ENCODE measurements around the gene SEC61B. TPM values are rescaled to one million over a fixed set of nuclear protein-coding genes. Genes with fewer than 3 reads are reported as not detected.
A peak's percentile ranks its signal among the peaks of the same experiment; 100 is the strongest.

Gene SEC61B
- total RNA-seq, 2 donors from 2014 or later = 153 to 187 TPM

GRCh38 chr9:99211746-99212145, 10.3 kb upstream of the SEC61B start:
- Histone ChIP-seq H3K4me1 (ENCODE audit: control insufficient read depth, insufficient read depth, low read length) (no peaks in the 10 kb centered on the region), H3K9me3 (ENCODE audit: control insufficient read depth, low read length) (peaks cover 15% of the 10 kb centered on the region), H3K27me3 (ENCODE audit: control insufficient read depth, insufficient read depth, low read length, poor library complexity, severe bottlenecking) (no peaks in the 10 kb centered on the region), H3K27ac (ENCODE audit: low read depth, low read length) (no peak overlapping the region), H3K36me3 (ENCODE audit: control insufficient read depth, insufficient read depth, low read length) (peaks cover 17% of the 10 kb centered on the region), H3K4me3 (ENCODE audit: low read length) (no peak overlapping the region), H3K9ac (ENCODE audit: extremely low read depth, low read length, poor library complexity, severe bottlenecking) (no peak overlapping the region)
- no peak overlapping the region for H3K4me3 Mint-ChIP-seq
- DNase-seq = peak; percentile 78
- no peak overlapping the region for H3K27ac Mint-ChIP-seq
- peak; percentile 68 for TF ChIP-seq CTCF (conservative IDR thresholded peaks at IDR 0.05)
- H3K9me3 Mint-ChIP-seq = no peaks in the 10 kb centered on the region
- H3K36me3 Mint-ChIP-seq (ENCODE audit: low read depth) = peaks cover 5% of the 10 kb centered on the region
- WGBS, 2 experiments (ENCODE audit: insufficient coverage in 1 of 2, insufficient read length in 1 of 2) = 100% methylated on average over 1 of the region's 1 CpG; no CpG with 5 or more reads in 1 of the 2 experiments
- H3K27me3 Mint-ChIP-seq (ENCODE audit: insufficient read depth) = peaks cover 5% of the 10 kb centered on the region
- no peaks in the 10 kb centered on the region for H3K4me1 Mint-ChIP-seq

GRCh38 chr9:99213197-99213596, 8.9 kb upstream of the SEC61B start:
- Histone ChIP-seq H3K27me3 (ENCODE audit: control insufficient read depth, insufficient read depth, low read length, poor library complexity, severe bottlenecking) (no peaks in the 10 kb centered on the region), H3K27ac (ENCODE audit: low read depth, low read length) (no peak overlapping the region), H3K4me1 (ENCODE audit: control insufficient read depth, insufficient read depth, low read length) (no peaks in the 10 kb centered on the region), H3K36me3 (ENCODE audit: control insufficient read depth, insufficient read depth, low read length) (peaks cover 31% of the 10 kb centered on the region), H3K9me3 (ENCODE audit: control insufficient read depth, low read length) (peaks cover 15% of the 10 kb centered on the region), H3K4me3 (ENCODE audit: low read length) (no peak overlapping the region), H3K9ac (ENCODE audit: extremely low read depth, low read length, poor library complexity, severe bottlenecking) (no peak overlapping the region)
- no peak overlapping the region for H3K4me3 Mint-ChIP-seq
- H3K27ac Mint-ChIP-seq = no peak overlapping the region
- H3K4me1 Mint-ChIP-seq = no peaks in the 10 kb centered on the region
- peaks cover 18% of the 10 kb centered on the region for H3K36me3 Mint-ChIP-seq (ENCODE audit: low read depth)
- TF ChIP-seq CTCF (conservative IDR thresholded peaks at IDR 0.05) = no peak
- H3K9me3 Mint-ChIP-seq = no peaks in the 10 kb centered on the region
- no peak for DNase-seq
- H3K27me3 Mint-ChIP-seq (ENCODE audit: insufficient read depth) = no peaks in the 10 kb centered on the region
- WGBS, 2 experiments (ENCODE audit: insufficient coverage in 1 of 2, insufficient read length in 1 of 2) = 100% methylated on average over 1 of the region's 1 CpG; no CpG with 5 or more reads in 1 of the 2 experiments

GRCh38 chr9:99216073-99216472, 6.0 kb upstream of the SEC61B start:
- Mint-ChIP-seq H3K36me3 (ENCODE audit: low read depth) (peaks cover 24% of the 10 kb centered on the region), H3K4me3 (no peak overlapping the region), H3K27me3 (ENCODE audit: insufficient read depth) (no peaks in the 10 kb centered on the region), H3K4me1 (peaks cover 13% of the 10 kb centered on the region), H3K9me3 (no peaks in the 10 kb centered on the region), H3K27ac (no peak overlapping the region)
- peaks cover 6% of the 10 kb centered on the region for H3K9me3 ChIP-seq (ENCODE audit: control insufficient read depth, low read length)
- 97 to 100% methylated on average over 1 of the region's 1 CpG for WGBS, 2 experiments (ENCODE audit: insufficient coverage in 1 of 2, insufficient read length in 1 of 2)
- H3K9ac ChIP-seq (ENCODE audit: extremely low read depth, low read length, poor library complexity, severe bottlenecking) = no peak overlapping the region
- no peaks in the 10 kb centered on the region for H3K27me3 ChIP-seq (ENCODE audit: control insufficient read depth, insufficient read depth, low read length, poor library complexity, severe bottlenecking)
- H3K4me1 ChIP-seq (ENCODE audit: control insufficient read depth, insufficient read depth, low read length) = no peaks in the 10 kb centered on the region
- no peak overlapping the region for H3K4me3 ChIP-seq (ENCODE audit: low read length)
- no peak overlapping the region for H3K27ac ChIP-seq (ENCODE audit: low read depth, low read length)
- no peak for TF ChIP-seq CTCF (conservative IDR thresholded peaks at IDR 0.05)
- no peak for DNase-seq
- peaks cover 43% of the 10 kb centered on the region for H3K36me3 ChIP-seq (ENCODE audit: control insufficient read depth, insufficient read depth, low read length)

Data from endodermal cell (in vitro differentiated cells).